Chondrocyte (in vitro differentiated cells): ENCODE data around the gene ARMC6. TPM values are rescaled to one million over a fixed set of nuclear protein-coding genes. Genes with fewer than 3 reads are reported as not detected.
"Not testable (repeated sequence)": the region's sequence is repeated elsewhere in the genome, so short reads cannot be mapped to it uniquely, and the experiment has no call there.

Experiments used
- DNase-seq: peaks from one replicate; pipeline ENCODE4 v3.0.0; 2021; ENCODE audit warnings: mixed read lengths, low spot score
- H3K27ac Mint-ChIP-seq: one replicate; pipeline ENCODE4 v1.8.0; 2021; ENCODE audit warnings: mild to moderate bottlenecking, moderate library complexity, mixed read lengths; ENCODE audit not compliant: unreplicated experiment
- H3K27me3 Mint-ChIP-seq: 2 replicates; pipeline ENCODE4 v1.8.0; 2021; ENCODE audit warnings: low read depth, mixed read lengths
- H3K36me3 Mint-ChIP-seq: 2 replicates; pipeline ENCODE4 v1.8.0; 2021; ENCODE audit warnings: low read depth, mixed read lengths
- H3K4me1 Mint-ChIP-seq: 2 replicates; pipeline ENCODE4 v1.8.0; 2021; ENCODE audit warnings: low read depth, mild to moderate bottlenecking, mixed read lengths
- H3K4me3 Mint-ChIP-seq: one replicate; pipeline ENCODE4 v1.8.0; 2021; ENCODE audit warnings: mild to moderate bottlenecking, moderate library complexity, mixed read lengths; ENCODE audit not compliant: unreplicated experiment
- H3K9me3 Mint-ChIP-seq: 2 replicates; pipeline ENCODE4 v1.8.0; 2021; ENCODE audit warnings: low read depth, mixed read lengths
- CTCF ChIP-seq: fragments of 200-600 bp; sonication (generic); IDR thresholded peaks from 2 replicates; pipeline ENCODE4 v1.5.0; 2021; ENCODE audit warnings: antibody characterized with exemption, mild to moderate bottlenecking, moderate library complexity
- total RNA-seq: library from RNA; stranded (reverse); gene quantifications from 3 replicates; pipeline ENCODE4 v1.2.1, GENCODE V29; 2021

Gene ARMC6
- total RNA-seq, 1 donor from 2014 or later: 26.8 TPM

GRCh38 chr19:19098084-19098702 is 64.8 kb downstream of the ARMC6 start:
- no peak for TF ChIP-seq CTCF
- no peaks in the 10 kb centered on the region for H3K27me3 Mint-ChIP-seq
- H3K4me1 Mint-ChIP-seq: no peaks in the 10 kb centered on the region
- no peak for DNase-seq
- peaks cover 4% of the 10 kb centered on the region for H3K36me3 Mint-ChIP-seq
- no peak overlapping the region for H3K4me3 Mint-ChIP-seq
- H3K9me3 Mint-ChIP-seq: no peaks in the 10 kb centered on the region
- H3K27ac Mint-ChIP-seq: no peak overlapping the region

- no peak overlapping the region for H3K4me3 Mint-ChIP-seq
- H3K9me3 Mint-ChIP-seq: no peaks in the 10 kb centered on the region
- H3K27me3 Mint-ChIP-seq: no peaks in the 10 kb centered on the region
- no peak for TF ChIP-seq CTCF
- no peaks in the 10 kb centered on the region for H3K4me1 Mint-ChIP-seq
- H3K36me3 Mint-ChIP-seq: peaks cover 4% of the 10 kb centered on the region
- H3K27ac Mint-ChIP-seq: no peak overlapping the region
- no peak for DNase-seq
Observed at GRCh38 chr19:19098703-19099632, 65.6 kb downstream of the ARMC6 start.

- Mint-ChIP-seq H3K27me3 (no peaks in the 10 kb centered on the region), H3K27ac (no peak overlapping the region), H3K36me3 (peaks cover 4% of the 10 kb centered on the region), H3K4me1 (peaks cover 11% of the 10 kb centered on the region), H3K4me3 (no peak overlapping the region), H3K9me3 (no peaks in the 10 kb centered on the region)
- no peak for DNase-seq
- no peak for TF ChIP-seq CTCF
Observed at GRCh38 chr19:19101540-19101939, 68.1 kb downstream of the ARMC6 start.

GRCh38 chr19:19102566-19102965 is 69.2 kb downstream of the ARMC6 start:
- peaks cover 11% of the 10 kb centered on the region for H3K4me1 Mint-ChIP-seq
- not testable (repeated sequence) for H3K36me3 Mint-ChIP-seq, H3K9me3 Mint-ChIP-seq, H3K27me3 Mint-ChIP-seq, DNase-seq, H3K27ac Mint-ChIP-seq, H3K4me3 Mint-ChIP-seq

- no peak overlapping the region for H3K4me3 Mint-ChIP-seq
- no peak for TF ChIP-seq CTCF
Observed at GRCh38 chr19:19103167-19103566, 69.8 kb downstream of the ARMC6 start.

More at GRCh38 chr19:19103167-19103566, 69.8 kb downstream of the ARMC6 start:
- no peaks in the 10 kb centered on the region for H3K27me3 Mint-ChIP-seq
- H3K36me3 Mint-ChIP-seq: peaks cover 5% of the 10 kb centered on the region
- H3K9me3 Mint-ChIP-seq: no peaks in the 10 kb centered on the region
- no peak for DNase-seq
- no peak overlapping the region for H3K27ac Mint-ChIP-seq
- H3K4me1 Mint-ChIP-seq: peaks cover 11% of the 10 kb centered on the region
